H1 (cell line): ENCODE data around the gene KLHL30. TPM values are rescaled to one million over a fixed set of nuclear protein-coding genes. Genes with fewer than 3 reads are reported as not detected.

Source experiments
- CTCF ChIA-PET: fragments of 300-600 bp; sonication (Branson Sonifier 250); formaldehyde crosslinking; loops from one replicate; lab custom pipeline; 2021; ENCODE audit not compliant: partially characterized antibody; lab: Charles Lee
- POLR2A ChIA-PET: fragments of 300-600 bp; sonication (Branson Sonifier 250); formaldehyde crosslinking; loops from one replicate; lab custom pipeline; 2021; ENCODE audit warnings: inconsistent platforms; ENCODE audit not compliant: partially characterized antibody; lab: Charles Lee
- DNase-seq, 2 experiments: peaks; one replicate each; pipeline versions ENCODE4 v3.0.0 to v3.0.0-alpha.2; 2010 to 2022; ENCODE audit warnings: low spot score in 2 of 2, low read depth in 1 of 2, mixed read lengths in 1 of 2
- FAIRE-seq: peaks from 2 replicates; lab custom pipeline; 2011; peaks lifted over from hg19 to GRCh38; lab: Jason Lieb, UNC
- H2AFZ ChIP-seq: 2 replicates; pipeline ENCODE4 v1.8.1; 2012; ENCODE audit warnings: low read length, inconsistent platforms
- H2AK5ac ChIP-seq: 2 replicates; pipeline ENCODE4 v1.6.1; 2013; ENCODE audit warnings: low read depth, low read length
- H2BK120ac ChIP-seq: replicated peaks from 2 replicates; pipeline ENCODE3; 2013; ENCODE audit warnings: low read depth, low read length, inconsistent platforms
- H2BK12ac ChIP-seq: 2 replicates; pipeline ENCODE4 v1.6.1; 2013; ENCODE audit warnings: low read depth, low read length
- H2BK15ac ChIP-seq: 2 replicates; pipeline ENCODE4 v1.6.1; 2013; ENCODE audit warnings: low read length
- H2BK20ac ChIP-seq: 2 replicates; pipeline ENCODE4 v1.6.1; 2013; ENCODE audit warnings: low read length
- H2BK5ac ChIP-seq: 2 replicates; pipeline ENCODE4 v1.6.1; 2013; ENCODE audit warnings: low read depth, low read length
- H3K14ac ChIP-seq: 2 replicates; pipeline ENCODE4 v1.6.1; 2013; ENCODE audit warnings: inconsistent platforms; ENCODE audit not compliant: insufficient read length
- H3K18ac ChIP-seq: 2 replicates; pipeline ENCODE4 v1.6.1; 2013; ENCODE audit warnings: low read length; ENCODE audit errors: extremely low read depth
- H3K23ac ChIP-seq: 2 replicates; pipeline ENCODE4 v1.6.1; 2013; ENCODE audit warnings: inconsistent platforms; ENCODE audit not compliant: insufficient read length
- H3K23me2 ChIP-seq: 2 replicates; pipeline ENCODE4 v1.6.1; 2013; ENCODE audit warnings: low read depth, low read length
- H3K27ac ChIP-seq: 2 replicates; pipeline ENCODE4 v1.6.1; 2011; ENCODE audit warnings: low read depth, low read length, inconsistent platforms
- H3K27me3 ChIP-seq, 4 experiments: replicated peaks in 1 of 4; 1 replicate in 1 of 4; 2 replicates in 3 of 4; pipeline versions ENCODE4 v1.6.1 to v1.8.1; 2011 to 2013; ENCODE audit warnings: low read length in 3 of 4, mild to moderate bottlenecking in 3 of 4, inconsistent platforms in 2 of 4, mixed read lengths in 2 of 4, moderate library complexity in 1 of 4; ENCODE audit not compliant: control insufficient read depth in 3 of 4, insufficient read depth in 3 of 4; ENCODE audit errors: extremely low read depth in 1 of 4
- H3K36me3 ChIP-seq, 4 experiments: 2 replicates each; pipeline versions ENCODE4 v1.6.1 to v1.8.1; 2011 to 2013; ENCODE audit warnings: mild to moderate bottlenecking in 4 of 4, low read length in 3 of 4, moderate library complexity in 2 of 4, control low read depth in 1 of 4, inconsistent platforms in 1 of 4; ENCODE audit not compliant: insufficient read depth in 4 of 4, control insufficient read depth in 2 of 4
- H3K4ac ChIP-seq: replicated peaks from 2 replicates; pipeline ENCODE3; 2013; ENCODE audit warnings: low read length, low read depth, mixed read lengths, inconsistent platforms; ENCODE audit not compliant: insufficient read length
- H3K4me1 ChIP-seq, 4 experiments: replicated peaks in 1 of 4; 1 replicate in 1 of 4; 2 replicates in 3 of 4; pipeline versions ENCODE4 v1.6.1 to v1.8.1; 2011 to 2013; ENCODE audit warnings: low read length in 3 of 4, inconsistent platforms in 2 of 4, mixed read lengths in 1 of 4; ENCODE audit not compliant: insufficient read depth in 4 of 4, control insufficient read depth in 3 of 4
- H3K4me2 ChIP-seq, 2 experiments: 2 replicates each; pipeline versions ENCODE4 v1.6.1 to v1.8.1; 2011 to 2013; ENCODE audit warnings: low read depth in 2 of 2, low read length in 2 of 2, control low read depth in 1 of 2, inconsistent platforms in 1 of 2, mild to moderate bottlenecking in 1 of 2; ENCODE audit not compliant: insufficient read depth in 1 of 2
- H3K4me3 ChIP-seq, 4 experiments: fragments of 200-600, 300-600 bp in 1 of 4; sonication (generic), shearing (Covaris generic), sonication (Bioruptor Twin) in 1 of 4; 2 replicates each; pipeline versions ENCODE4 v1.5.1 to v1.8.1; 2011 to 2016; ENCODE audit warnings: low read length in 4 of 4, low read depth in 3 of 4, control low read depth in 2 of 4, inconsistent platforms in 2 of 4, mild to moderate bottlenecking in 2 of 4, mixed read lengths in 1 of 4, moderate library complexity in 1 of 4; ENCODE audit not compliant: insufficient read depth in 2 of 4; ENCODE audit errors: extremely low read depth in 1 of 4
- H3K56ac ChIP-seq: replicated peaks from 2 replicates; pipeline ENCODE3; 2013; ENCODE audit warnings: low read depth, mild to moderate bottlenecking, mixed read lengths, low read length, inconsistent platforms; ENCODE audit not compliant: insufficient read length
- H3K79me1 ChIP-seq: 2 replicates; pipeline ENCODE4 v1.6.1; 2013; ENCODE audit warnings: low read depth, low read length, control low read depth
- H3K79me2 ChIP-seq, 2 experiments: 2 replicates each; pipeline versions ENCODE4 v1.6.1 to v1.8.1; 2012 to 2013; ENCODE audit warnings: low read length in 2 of 2, mild to moderate bottlenecking in 2 of 2, inconsistent platforms in 1 of 2; ENCODE audit not compliant: insufficient read depth in 2 of 2, control insufficient read depth in 1 of 2
- H3K9ac ChIP-seq, 4 experiments: replicated peaks in 1 of 4; 1 replicate in 1 of 4; 2 replicates in 3 of 4; pipeline versions ENCODE4 v1.6.1 to v1.8.1; 2011 to 2013; ENCODE audit warnings: low read depth in 3 of 4, low read length in 3 of 4, control low read depth in 2 of 4, mild to moderate bottlenecking in 2 of 4, moderate library complexity in 2 of 4, inconsistent platforms in 1 of 4; ENCODE audit errors: extremely low read depth in 1 of 4
- H3K9me3 ChIP-seq, 2 experiments: 2 replicates each; pipeline versions ENCODE4 v1.6.1 to v1.8.1; 2012 to 2013; ENCODE audit warnings: mild to moderate bottlenecking in 2 of 2, moderate library complexity in 2 of 2, control low read depth in 1 of 2, inconsistent platforms in 1 of 2, low read depth in 1 of 2, low read length in 1 of 2, mixed read lengths in 1 of 2; ENCODE audit not compliant: insufficient read depth in 2 of 2
- H4K20me1 ChIP-seq, 2 experiments: replicated peaks in 1 of 2; 2 replicates each; pipeline versions ENCODE3 to v1.8.1; 2011 to 2013; ENCODE audit warnings: inconsistent platforms in 2 of 2, low read length in 2 of 2, mild to moderate bottlenecking in 1 of 2; ENCODE audit not compliant: insufficient read depth in 2 of 2, control insufficient read depth in 1 of 2
- H4K5ac ChIP-seq: 2 replicates; pipeline ENCODE4 v1.6.1; 2013; ENCODE audit warnings: low read length, low read depth, mixed read lengths, inconsistent platforms; ENCODE audit not compliant: insufficient read length
- H4K8ac ChIP-seq: 2 replicates; pipeline ENCODE4 v1.8.0; 2013; ENCODE audit warnings: mild to moderate bottlenecking, moderate library complexity, low read length, inconsistent platforms; ENCODE audit not compliant: insufficient read depth; ENCODE audit errors: extremely low read depth
- H4K91ac ChIP-seq: replicated peaks from 2 replicates; pipeline ENCODE3; 2013; ENCODE audit warnings: low read length, mixed read lengths, inconsistent platforms; ENCODE audit not compliant: insufficient read length
- PHF8 ChIP-seq: fragments of 200-600 bp; sonication (generic); conservative IDR thresholded peaks from 2 replicates; pipeline ENCODE4 v1.7.1; 2012; ENCODE audit warnings: low read depth, mild to moderate bottlenecking, inconsistent platforms, low read length, moderate library complexity
- SAP30 ChIP-seq: fragments of 300-600 bp; sonication (generic); IDR thresholded peaks from 2 replicates; pipeline ENCODE4 v1.7.1; 2012; ENCODE audit warnings: low read length, moderate library complexity, mild to moderate bottlenecking, inconsistent platforms; ENCODE audit not compliant: insufficient read depth, insufficient replicate concordance
- WGBS, 2 experiments: shearing (Covaris generic) in 1 of 2; methylation state at CpG; one replicate each; pipeline versions ENCODE4 v1.1.6 to v1.1.7; 2013 to 2015; ENCODE audit warnings: low lambda C conversion rate in 2 of 2, mixed read lengths in 2 of 2, inconsistent platforms in 1 of 2, low coverage in 1 of 2, missing lambda C conversion rate in 1 of 2; ENCODE audit not compliant: insufficient replicate concordance in 2 of 2, insufficient coverage in 1 of 2, insufficient read length in 1 of 2; ENCODE audit errors: extremely low coverage in 1 of 2, missing lambda C conversion rate in 1 of 2; 5-methylcytosine and 5-hydroxymethylcytosine counted together
- polyA plus RNA-seq, 7 experiments: library from polyadenylated mRNA; depleted of rRNA in 3 of 7; stranded (reverse) in 5 of 7; unstranded in 2 of 7; fragments of >200 nt in 5 of 7; fragments of 200-250 nt in 2 of 7; gene quantifications; 1 replicate in 5 of 7; 2 replicates in 1 of 7; 4 replicates in 1 of 7; pipeline versions ENCODE4 v1.2.1 to v1.2.3, GENCODE V29; 2011 to 2013; ENCODE audit warnings: missing spikeins in 2 of 7, mixed read lengths in 2 of 7
- total RNA-seq: library from RNA; stranded (reverse); fragmentation: NEBNext Ultra II Directional; extraction: Animal tissue kit (Norgen Biotek cat#: 25700); gene quantifications from 2 replicates; pipeline ENCODE4 v1.2.1, GENCODE V29; 2021

The KLHL30 gene
- total and polyA plus RNA-seq, 2 of the 8 experiments (the other 6 are each of a cell fraction or from before 2014, with no cell fraction given): not detected

DNA sequence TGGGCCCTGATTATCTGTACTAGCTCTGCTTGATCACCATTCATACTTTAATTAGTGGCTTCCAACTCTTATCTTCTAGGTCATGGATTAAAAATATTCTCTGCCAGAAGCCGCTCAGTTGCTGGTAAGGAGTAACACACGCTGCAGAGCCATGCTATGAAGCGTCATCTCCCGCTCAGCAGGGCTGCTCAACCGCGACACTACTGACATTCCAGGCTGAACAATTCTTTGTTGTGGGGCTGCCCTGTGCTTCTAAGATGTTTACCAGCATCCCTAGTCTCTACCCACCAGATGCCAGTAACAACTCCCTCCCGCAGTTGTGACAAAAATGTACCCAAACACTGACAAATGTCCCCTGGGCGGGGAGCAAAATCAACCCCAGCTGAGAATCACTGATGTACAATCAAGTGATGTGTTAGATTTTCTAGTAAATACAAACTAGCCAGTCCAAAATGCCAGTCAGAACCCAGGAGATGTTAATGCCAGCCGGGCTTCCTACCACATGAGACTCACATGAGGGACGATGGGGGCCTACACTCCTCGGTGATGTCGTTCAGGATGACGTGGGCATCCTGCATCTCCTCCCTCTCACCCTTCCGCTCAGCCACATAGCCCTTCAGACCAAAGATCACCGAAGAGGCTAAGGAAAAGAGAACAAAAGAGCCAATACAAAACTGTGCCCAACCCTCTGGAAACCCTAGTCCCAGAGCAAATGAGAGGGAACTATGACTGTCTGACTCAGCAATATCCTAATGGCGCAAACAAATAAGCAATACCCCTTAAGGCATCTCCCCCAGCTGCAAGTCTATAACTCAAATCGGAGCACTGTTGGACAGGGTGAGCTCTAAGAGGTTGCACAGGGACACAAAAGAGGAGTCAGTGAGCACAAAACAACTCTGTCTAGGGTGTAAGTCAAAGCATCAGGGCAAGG, 49.4 kb downstream of the KLHL30 start:
- ChIA-PET CTCF (interaction anchor here (1.2 to 1.8 kb wide), 4 partner anchors 14 to 75 kb away, joined by 3 to 7 read pairs (median 4); no protein-coding TSS in a partner anchor), POLR2A (no interaction called here)
- FAIRE-seq: no peak
- H2BK12ac ChIP-seq: no peak overlapping the region
- H3K56ac ChIP-seq: no peak overlapping the region
- no peak overlapping the region for H4K5ac ChIP-seq
- H2AFZ ChIP-seq: no peak overlapping the region
- H4K8ac ChIP-seq: no peak overlapping the region
- no peak overlapping the region for H3K4me3 ChIP-seq
- no peak overlapping the region for H3K23ac ChIP-seq
- no peak overlapping the region for H3K18ac ChIP-seq
- peaks cover 18 to 81% (median 53%) of the 10 kb centered on the region in 4 experiments for H3K36me3 ChIP-seq
- H3K14ac ChIP-seq: no peak overlapping the region
- WGBS, 2 experiments: 88% methylated on average over 17 of the region's 17 CpGs; no CpG with 5 or more reads in 1 of the 2 experiments
- H3K4me1 ChIP-seq: no peaks in the 10 kb centered on the region
- peaks cover 0 to 10% of the 10 kb centered on the region in 2 experiments for H4K20me1 ChIP-seq
- no peak overlapping the region for H2BK20ac ChIP-seq
- no peak overlapping the region for H4K91ac ChIP-seq
- no peak overlapping the region for H2BK5ac ChIP-seq
- no peak overlapping the region for H3K4ac ChIP-seq
- H3K9ac ChIP-seq: no peak overlapping the region
- no peak overlapping the region for H2BK15ac ChIP-seq
- no peaks in the 10 kb centered on the region for H3K27me3 ChIP-seq
- H2AK5ac ChIP-seq: no peak overlapping the region
- no peak overlapping the region for H2BK120ac ChIP-seq
- no peaks in the 10 kb centered on the region for H3K23me2 ChIP-seq
- H3K27ac ChIP-seq: no peak overlapping the region
- H3K9me3 ChIP-seq: no peaks in the 10 kb centered on the region
- DNase-seq: no peak
- H3K79me2 ChIP-seq: no peaks in the 10 kb centered on the region
- no peak overlapping the region for H3K4me2 ChIP-seq
- peaks cover under 1% of the 10 kb centered on the region; the same call in 1 of the 2 replicates for H3K79me1 ChIP-seq
- TF ChIP-seq PHF8: no peak
- no peak for TF ChIP-seq SAP30
